ENCODE measurements around the gene OSBPL2. TPM values are rescaled to one million over a fixed set of nuclear protein-coding genes. Genes with fewer than 3 reads are reported as not detected.

The OSBPL2 gene
- total and polyA plus RNA-seq, 2 experiments from 2014 or later, result 16.6 to 31.2 TPM

DNA sequence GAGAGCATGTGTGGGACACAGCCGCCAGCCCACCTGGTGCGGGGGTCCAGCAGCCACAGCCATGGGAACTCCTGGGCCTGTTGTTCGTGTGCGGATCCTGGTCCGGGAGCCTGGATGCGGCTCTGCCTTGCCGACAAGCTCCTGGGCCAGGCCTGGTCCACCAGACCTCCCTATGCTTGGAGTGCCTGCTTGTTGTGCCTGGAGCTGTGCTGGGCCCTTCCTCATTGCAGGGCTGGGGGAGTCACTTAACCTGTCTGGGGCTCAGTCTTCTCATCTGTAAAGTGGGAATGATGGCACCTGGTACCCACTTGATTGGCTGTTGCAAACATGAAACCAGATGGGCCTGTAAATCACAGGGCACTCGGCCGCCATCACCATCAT, 2.6 kb upstream of the OSBPL2 start (continued):
- TF ChIP-seq, protein P1, sequence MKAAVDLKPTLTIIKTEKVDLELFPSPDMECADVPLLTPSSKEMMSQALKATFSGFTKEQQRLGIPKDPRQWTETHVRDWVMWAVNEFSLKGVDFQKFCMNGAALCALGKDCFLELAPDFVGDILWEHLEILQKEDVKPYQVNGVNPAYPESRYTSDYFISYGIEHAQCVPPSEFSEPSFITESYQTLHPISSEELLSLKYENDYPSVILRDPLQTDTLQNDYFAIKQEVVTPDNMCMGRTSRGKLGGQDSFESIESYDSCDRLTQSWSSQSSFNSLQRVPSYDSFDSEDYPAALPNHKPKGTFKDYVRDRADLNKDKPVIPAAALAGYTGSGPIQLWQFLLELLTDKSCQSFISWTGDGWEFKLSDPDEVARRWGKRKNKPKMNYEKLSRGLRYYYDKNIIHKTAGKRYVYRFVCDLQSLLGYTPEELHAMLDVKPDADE (IDR thresholded peaks at IDR 0.05), result no peak

DNA sequence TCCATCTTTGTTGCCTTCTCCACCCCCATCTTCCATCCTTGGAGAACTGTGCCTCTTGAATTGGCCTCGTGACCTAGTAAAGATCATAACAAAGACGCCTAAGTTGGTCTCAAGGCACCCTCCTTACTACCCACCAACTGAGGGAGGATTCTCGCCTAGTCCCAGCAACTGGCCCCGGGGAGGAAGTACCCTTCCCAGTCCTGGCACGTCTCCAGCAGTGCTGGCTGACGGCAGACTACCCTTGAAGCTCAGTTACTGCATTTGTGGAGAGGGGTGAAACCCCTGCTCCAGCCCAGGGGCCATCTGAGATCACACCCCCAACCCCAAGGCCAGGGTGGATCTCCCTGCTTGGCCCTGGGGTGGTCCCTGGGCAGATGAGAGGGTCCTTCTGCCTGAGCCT, 2.1 kb upstream of the OSBPL2 start:
- Histone ChIP-seq H3K27me3 (ENCODE audit: insufficient read depth) (no peaks in the 10 kb centered on the region), H3K4me2 (no peak overlapping the region), H3K4me1 (ENCODE audit: insufficient read depth) (peaks cover 9% of the 10 kb centered on the region), H3K9me2 (ENCODE audit: insufficient read depth) (no peaks in the 10 kb centered on the region), H3K79me2 (replicated peaks; ENCODE audit: insufficient read depth) (peaks cover 22% of the 10 kb centered on the region), H3K27ac (ENCODE audit: low read depth) (no peak overlapping the region), H3K36me3 (ENCODE audit: insufficient read depth) (no peaks in the 10 kb centered on the region), H2AFZ (no peak overlapping the region), H3F3A (replicated peaks; ENCODE audit: low read depth) (0 out of 2 replicates have a peak, but pooled peaks cover 3% of the 10 kb centered on the region), H4K20me1 (replicated peaks; ENCODE audit: insufficient read depth) (peaks cover 11% of the 10 kb centered on the region), H3K4me3 (no peak overlapping the region)
- H3K27ac Mint-ChIP-seq, result no peak overlapping the region
- TF ChIP-seq, protein P2, sequence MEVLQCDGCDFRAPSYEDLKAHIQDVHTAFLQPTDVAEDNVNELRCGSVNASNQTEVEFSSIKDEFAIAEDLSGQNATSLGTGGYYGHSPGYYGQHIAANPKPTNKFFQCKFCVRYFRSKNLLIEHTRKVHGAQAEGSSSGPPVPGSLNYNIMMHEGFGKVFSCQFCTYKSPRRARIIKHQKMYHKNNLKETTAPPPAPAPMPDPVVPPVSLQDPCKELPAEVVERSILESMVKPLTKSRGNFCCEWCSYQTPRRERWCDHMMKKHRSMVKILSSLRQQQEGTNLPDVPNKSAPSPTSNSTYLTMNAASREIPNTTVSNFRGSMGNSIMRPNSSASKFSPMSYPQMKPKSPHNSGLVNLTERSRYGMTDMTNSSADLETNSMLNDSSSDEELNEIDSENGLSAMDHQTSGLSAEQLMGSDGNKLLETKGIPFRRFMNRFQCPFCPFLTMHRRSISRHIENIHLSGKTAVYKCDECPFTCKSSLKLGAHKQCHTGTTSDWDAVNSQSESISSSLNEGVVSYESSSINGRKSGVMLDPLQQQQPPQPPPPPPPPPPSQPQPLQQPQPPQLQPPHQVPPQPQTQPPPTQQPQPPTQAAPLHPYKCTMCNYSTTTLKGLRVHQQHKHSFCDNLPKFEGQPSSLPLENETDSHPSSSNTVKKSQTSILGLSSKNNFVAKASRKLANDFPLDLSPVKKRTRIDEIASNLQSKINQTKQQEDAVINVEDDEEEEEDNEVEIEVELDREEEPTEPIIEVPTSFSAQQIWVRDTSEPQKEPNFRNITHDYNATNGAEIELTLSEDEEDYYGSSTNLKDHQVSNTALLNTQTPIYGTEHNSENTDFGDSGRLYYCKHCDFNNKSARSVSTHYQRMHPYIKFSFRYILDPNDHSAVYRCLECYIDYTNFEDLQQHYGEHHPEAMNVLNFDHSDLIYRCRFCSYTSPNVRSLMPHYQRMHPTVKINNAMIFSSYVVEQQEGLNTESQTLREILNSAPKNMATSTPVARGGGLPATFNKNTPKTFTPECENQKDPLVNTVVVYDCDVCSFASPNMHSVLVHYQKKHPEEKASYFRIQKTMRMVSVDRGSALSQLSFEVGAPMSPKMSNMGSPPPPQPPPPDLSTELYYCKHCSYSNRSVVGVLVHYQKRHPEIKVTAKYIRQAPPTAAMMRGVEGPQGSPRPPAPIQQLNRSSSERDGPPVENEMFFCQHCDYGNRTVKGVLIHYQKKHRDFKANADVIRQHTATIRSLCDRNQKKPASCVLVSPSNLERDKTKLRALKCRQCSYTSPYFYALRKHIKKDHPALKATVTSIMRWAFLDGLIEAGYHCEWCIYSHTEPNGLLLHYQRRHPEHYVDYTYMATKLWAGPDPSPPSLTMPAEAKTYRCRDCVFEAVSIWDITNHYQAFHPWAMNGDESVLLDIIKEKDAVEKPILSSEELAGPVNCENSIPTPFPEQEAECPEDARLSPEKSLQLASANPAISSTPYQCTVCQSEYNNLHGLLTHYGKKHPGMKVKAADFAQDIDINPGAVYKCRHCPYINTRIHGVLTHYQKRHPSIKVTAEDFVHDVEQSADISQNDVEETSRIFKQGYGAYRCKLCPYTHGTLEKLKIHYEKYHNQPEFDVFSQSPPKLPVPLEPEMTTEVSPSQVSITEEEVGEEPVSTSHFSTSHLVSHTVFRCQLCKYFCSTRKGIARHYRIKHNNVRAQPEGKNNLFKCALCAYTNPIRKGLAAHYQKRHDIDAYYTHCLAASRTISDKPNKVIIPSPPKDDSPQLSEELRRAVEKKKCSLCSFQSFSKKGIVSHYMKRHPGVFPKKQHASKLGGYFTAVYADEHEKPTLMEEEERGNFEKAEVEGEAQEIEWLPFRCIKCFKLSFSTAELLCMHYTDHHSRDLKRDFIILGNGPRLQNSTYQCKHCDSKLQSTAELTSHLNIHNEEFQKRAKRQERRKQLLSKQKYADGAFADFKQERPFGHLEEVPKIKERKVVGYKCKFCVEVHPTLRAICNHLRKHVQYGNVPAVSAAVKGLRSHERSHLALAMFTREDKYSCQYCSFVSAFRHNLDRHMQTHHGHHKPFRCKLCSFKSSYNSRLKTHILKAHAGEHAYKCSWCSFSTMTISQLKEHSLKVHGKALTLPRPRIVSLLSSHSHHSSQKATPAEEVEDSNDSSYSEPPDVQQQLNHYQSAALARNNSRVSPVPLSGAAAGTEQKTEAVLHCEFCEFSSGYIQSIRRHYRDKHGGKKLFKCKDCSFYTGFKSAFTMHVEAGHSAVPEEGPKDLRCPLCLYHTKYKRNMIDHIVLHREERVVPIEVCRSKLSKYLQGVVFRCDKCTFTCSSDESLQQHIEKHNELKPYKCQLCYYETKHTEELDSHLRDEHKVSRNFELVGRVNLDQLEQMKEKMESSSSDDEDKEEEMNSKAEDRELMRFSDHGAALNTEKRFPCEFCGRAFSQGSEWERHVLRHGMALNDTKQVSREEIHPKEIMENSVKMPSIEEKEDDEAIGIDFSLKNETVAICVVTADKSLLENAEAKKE (CRISPR knock-in tag; IDR thresholded peaks at IDR 0.05), result no peak
- TF ChIP-seq, protein P3, sequence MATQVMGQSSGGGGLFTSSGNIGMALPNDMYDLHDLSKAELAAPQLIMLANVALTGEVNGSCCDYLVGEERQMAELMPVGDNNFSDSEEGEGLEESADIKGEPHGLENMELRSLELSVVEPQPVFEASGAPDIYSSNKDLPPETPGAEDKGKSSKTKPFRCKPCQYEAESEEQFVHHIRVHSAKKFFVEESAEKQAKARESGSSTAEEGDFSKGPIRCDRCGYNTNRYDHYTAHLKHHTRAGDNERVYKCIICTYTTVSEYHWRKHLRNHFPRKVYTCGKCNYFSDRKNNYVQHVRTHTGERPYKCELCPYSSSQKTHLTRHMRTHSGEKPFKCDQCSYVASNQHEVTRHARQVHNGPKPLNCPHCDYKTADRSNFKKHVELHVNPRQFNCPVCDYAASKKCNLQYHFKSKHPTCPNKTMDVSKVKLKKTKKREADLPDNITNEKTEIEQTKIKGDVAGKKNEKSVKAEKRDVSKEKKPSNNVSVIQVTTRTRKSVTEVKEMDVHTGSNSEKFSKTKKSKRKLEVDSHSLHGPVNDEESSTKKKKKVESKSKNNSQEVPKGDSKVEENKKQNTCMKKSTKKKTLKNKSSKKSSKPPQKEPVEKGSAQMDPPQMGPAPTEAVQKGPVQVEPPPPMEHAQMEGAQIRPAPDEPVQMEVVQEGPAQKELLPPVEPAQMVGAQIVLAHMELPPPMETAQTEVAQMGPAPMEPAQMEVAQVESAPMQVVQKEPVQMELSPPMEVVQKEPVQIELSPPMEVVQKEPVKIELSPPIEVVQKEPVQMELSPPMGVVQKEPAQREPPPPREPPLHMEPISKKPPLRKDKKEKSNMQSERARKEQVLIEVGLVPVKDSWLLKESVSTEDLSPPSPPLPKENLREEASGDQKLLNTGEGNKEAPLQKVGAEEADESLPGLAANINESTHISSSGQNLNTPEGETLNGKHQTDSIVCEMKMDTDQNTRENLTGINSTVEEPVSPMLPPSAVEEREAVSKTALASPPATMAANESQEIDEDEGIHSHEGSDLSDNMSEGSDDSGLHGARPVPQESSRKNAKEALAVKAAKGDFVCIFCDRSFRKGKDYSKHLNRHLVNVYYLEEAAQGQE (IDR thresholded peaks at IDR 0.05; ENCODE audit: unreplicated experiment), result no peak
- TF ChIP-seq NANOG (IDR thresholded peaks at IDR 0.05; ENCODE audit: borderline replicate concordance), result no peak
- no peak for TF ChIP-seq POLR2AphosphoS5 (IDR thresholded peaks at IDR 0.05; ENCODE audit: low read depth)
- TF ChIP-seq, protein P1 (IDR thresholded peaks at IDR 0.05), result no peak
- TF ChIP-seq, protein P4, sequence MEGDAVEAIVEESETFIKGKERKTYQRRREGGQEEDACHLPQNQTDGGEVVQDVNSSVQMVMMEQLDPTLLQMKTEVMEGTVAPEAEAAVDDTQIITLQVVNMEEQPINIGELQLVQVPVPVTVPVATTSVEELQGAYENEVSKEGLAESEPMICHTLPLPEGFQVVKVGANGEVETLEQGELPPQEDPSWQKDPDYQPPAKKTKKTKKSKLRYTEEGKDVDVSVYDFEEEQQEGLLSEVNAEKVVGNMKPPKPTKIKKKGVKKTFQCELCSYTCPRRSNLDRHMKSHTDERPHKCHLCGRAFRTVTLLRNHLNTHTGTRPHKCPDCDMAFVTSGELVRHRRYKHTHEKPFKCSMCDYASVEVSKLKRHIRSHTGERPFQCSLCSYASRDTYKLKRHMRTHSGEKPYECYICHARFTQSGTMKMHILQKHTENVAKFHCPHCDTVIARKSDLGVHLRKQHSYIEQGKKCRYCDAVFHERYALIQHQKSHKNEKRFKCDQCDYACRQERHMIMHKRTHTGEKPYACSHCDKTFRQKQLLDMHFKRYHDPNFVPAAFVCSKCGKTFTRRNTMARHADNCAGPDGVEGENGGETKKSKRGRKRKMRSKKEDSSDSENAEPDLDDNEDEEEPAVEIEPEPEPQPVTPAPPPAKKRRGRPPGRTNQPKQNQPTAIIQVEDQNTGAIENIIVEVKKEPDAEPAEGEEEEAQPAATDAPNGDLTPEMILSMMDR (conservative IDR thresholded peaks at IDR 0.05; ENCODE audit: low read depth in 2 of 2), result no peak
- no peak for TF ChIP-seq EZH2phosphoT487 (IDR thresholded peaks at IDR 0.05; ENCODE audit: unreplicated experiment)
- TF ChIP-seq JUNB (IDR thresholded peaks at IDR 0.05; ENCODE audit: unreplicated experiment), result no peak
- TF ChIP-seq STAT1 (IDR thresholded peaks at IDR 0.05; ENCODE audit: unreplicated experiment), result no peak
- no peak overlapping the region for H3K4me3 Mint-ChIP-seq
- H3K27me3 Mint-ChIP-seq (ENCODE audit: insufficient read depth, low read depth, poor library complexity), result peaks cover 7% of the 10 kb centered on the region
- DNase-seq (ENCODE audit: low spot score) (no peak), ATAC-seq (no peak)
- no peaks in the 10 kb centered on the region for H3K9me3 Mint-ChIP-seq
- peaks cover 6% of the 10 kb centered on the region; the same call in 2 of the 3 replicates for H3K4me1 Mint-ChIP-seq
- H3K36me3 Mint-ChIP-seq (ENCODE audit: low read depth), result no peaks in the 10 kb centered on the region

Data from GM23338 (cell line).